ENCODE data around the gene RBAK. TPM values are rescaled to one million over a fixed set of nuclear protein-coding genes. Genes with fewer than 3 reads are reported as not detected.

Gene RBAK
- total RNA-seq, 2 donors from 2014 or later = 7.6 to 7.8 TPM

DNA sequence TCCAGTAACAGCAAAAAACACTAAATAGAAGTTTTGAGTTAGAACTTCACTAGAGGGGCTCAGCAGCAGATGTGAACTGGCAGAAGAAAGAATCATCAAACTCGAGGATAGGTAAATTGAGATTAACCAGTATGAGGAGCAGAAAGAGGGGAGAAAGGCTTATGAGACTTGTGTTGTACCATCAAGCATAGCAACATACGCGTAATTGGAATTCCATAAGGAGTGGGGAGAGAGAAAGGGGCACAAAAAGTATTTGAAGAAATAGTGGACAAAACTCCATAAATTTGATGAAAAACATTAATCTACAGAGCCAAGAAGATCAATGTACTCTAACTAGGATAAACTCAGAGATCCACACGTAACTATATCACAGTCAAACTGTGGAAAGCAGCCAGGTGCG lies 48.3 kb downstream of the RBAK start:
- ATAC-seq (no peak), DNase-seq (no peak)
- 49% methylated on average over 5 of the region's 5 CpGs for WGBS, 2 donors
- intact Hi-C loops (cut with DNase I) = no loop called here
- H3K9me3 ChIP-seq = peaks cover 0 to 29% (median 0%) of the 10 kb centered on the region in 3 donors
- no peak overlapping the region for H3K4me3 ChIP-seq
- no peaks in the 10 kb centered on the region for H3K4me1 ChIP-seq
- H3K27ac ChIP-seq = no peak overlapping the region
- TF ChIP-seq, protein P1, sequence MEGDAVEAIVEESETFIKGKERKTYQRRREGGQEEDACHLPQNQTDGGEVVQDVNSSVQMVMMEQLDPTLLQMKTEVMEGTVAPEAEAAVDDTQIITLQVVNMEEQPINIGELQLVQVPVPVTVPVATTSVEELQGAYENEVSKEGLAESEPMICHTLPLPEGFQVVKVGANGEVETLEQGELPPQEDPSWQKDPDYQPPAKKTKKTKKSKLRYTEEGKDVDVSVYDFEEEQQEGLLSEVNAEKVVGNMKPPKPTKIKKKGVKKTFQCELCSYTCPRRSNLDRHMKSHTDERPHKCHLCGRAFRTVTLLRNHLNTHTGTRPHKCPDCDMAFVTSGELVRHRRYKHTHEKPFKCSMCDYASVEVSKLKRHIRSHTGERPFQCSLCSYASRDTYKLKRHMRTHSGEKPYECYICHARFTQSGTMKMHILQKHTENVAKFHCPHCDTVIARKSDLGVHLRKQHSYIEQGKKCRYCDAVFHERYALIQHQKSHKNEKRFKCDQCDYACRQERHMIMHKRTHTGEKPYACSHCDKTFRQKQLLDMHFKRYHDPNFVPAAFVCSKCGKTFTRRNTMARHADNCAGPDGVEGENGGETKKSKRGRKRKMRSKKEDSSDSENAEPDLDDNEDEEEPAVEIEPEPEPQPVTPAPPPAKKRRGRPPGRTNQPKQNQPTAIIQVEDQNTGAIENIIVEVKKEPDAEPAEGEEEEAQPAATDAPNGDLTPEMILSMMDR (IDR thresholded peaks at IDR 0.05) = no peak
- no peak for TF ChIP-seq POLR2A (IDR thresholded peaks at IDR 0.05)
- no peaks in the 10 kb centered on the region for H3K27me3 ChIP-seq
- H3K36me3 ChIP-seq (replicated peaks in 1 of 2; ENCODE audit: insufficient read depth in 1 of 2, low read depth in 2 of 2) = no peaks in the 10 kb centered on the region

DNA sequence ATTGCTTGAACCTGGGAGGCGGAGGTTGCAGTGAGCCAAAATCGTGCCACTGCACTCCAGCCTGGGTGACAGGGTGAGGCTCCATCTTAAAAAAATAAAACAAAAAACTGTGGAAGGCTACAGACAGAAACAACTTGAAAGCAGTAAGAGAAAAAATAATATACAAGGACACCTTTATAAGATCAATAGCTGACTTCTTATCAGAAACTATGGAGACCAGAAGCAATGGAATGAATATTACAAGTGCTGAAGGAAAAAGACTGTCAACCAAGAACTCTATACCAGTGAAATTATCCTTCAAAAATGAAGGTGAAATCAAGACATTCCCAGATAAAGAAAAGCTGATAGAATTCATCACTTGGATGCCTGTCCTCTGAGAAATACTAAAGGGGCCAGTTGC lies 49.0 kb downstream of the RBAK start:
- TF ChIP-seq, protein P1 (IDR thresholded peaks at IDR 0.05) = no peak
- no peak for TF ChIP-seq POLR2A (IDR thresholded peaks at IDR 0.05)
- ATAC-seq (no peak), DNase-seq (no peak)
- Histone ChIP-seq H3K27ac (no peak overlapping the region), H3K4me1 (no peaks in the 10 kb centered on the region), H3K4me3 (no peak overlapping the region), H3K9me3 (peaks cover 0 to 30% (median 0%) of the 10 kb centered on the region in 3 donors), H3K27me3 (no peaks in the 10 kb centered on the region), H3K36me3 (replicated peaks in 1 of 2; ENCODE audit: insufficient read depth in 1 of 2, low read depth in 2 of 2) (no peaks in the 10 kb centered on the region)
- intact Hi-C loops (cut with DNase I) = no loop called here
- 51 to 68% methylated on average over 2 of the region's 2 CpGs for WGBS, 2 donors

DNA sequence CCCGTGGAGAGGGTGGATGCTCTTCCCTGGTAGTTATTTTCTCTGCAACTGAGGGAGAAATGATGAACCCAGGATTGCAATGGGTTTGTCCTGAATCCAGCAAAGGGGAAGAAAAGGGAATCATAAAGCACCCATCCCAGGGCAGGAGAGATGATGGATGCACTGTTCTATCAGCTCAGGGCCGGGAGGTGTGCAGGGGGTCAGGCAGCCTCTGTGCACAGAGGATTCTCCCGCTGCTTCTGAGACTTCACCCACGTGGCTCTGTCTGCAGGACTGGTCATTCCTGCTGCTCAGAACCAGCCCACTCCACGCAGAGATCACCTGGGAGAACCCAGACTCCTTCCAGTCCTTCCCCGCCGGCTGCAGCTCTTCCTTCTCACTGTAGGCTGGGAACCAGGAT lies 70.7 kb downstream of the RBAK start:
- intact Hi-C loops (cut with DNase I) = no loop called here

DNA sequence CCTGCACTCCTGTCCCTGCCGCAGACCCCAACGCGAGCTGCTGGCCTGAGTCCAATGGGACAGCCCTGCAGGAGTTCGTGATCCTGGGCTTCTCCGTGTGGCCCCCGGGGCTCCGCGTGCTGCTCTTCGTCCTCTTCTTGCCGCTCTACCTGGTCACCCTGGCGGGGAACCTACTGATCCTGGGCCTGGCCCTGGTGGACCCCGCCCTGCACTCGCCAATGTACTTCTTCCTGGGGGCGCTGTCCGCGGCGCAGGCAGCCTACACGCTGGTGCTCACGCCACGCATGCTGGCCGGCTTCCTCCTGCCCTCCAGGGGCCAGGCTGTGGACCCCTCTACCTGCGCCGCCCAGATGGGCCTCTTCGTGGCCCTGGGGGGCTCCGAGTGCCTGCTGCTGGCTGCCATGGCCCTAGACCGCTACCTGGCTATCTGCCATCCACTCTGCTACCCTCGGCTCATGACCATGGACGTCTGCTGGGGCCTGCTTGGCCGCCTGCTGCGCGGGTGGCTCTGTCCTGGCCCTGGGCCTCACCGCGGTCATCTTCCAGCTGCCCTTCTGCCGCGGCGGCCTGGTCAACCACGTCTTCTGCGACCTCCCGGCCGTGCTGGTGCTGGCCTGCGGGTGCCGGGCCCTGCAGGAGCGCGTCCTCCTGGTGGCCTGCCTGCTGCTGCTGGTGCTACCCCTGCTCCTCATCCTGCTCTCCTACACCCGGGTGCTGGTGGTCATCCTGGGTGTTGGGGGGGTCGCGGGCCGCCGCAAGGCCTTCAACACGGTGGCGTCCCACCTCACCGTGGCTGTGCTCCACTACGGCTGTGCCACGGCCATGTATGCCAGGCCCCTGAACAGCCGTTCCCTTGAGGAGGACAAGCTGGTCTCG lies 71.7 kb downstream of the RBAK start:
- H3K4me1 ChIP-seq = no peaks in the 10 kb centered on the region
- ATAC-seq (no peak), DNase-seq (no peak)
- 84 to 86% methylated on average over 28 to 42 of the region's 56 CpGs for WGBS, 2 donors
- intact Hi-C loops (cut with DNase I) = no loop called here
- H3K27me3 ChIP-seq = no peaks in the 10 kb centered on the region
- H3K36me3 ChIP-seq (replicated peaks in 1 of 2; ENCODE audit: insufficient read depth in 1 of 2, low read depth in 2 of 2) = no peaks in the 10 kb centered on the region
- TF ChIP-seq POLR2A (IDR thresholded peaks at IDR 0.05) = no peak
- TF ChIP-seq, protein P1 (IDR thresholded peaks at IDR 0.05) = no peak
- no peak overlapping the region for H3K4me3 ChIP-seq
- no peak overlapping the region for H3K27ac ChIP-seq
- no peaks in the 10 kb centered on the region for H3K9me3 ChIP-seq

More for the DNA sequence above, 70.7 kb downstream of the RBAK start:
- Histone ChIP-seq H3K36me3 (replicated peaks in 1 of 2; ENCODE audit: insufficient read depth in 1 of 2, low read depth in 2 of 2) (no peaks in the 10 kb centered on the region), H3K9me3 (no peaks in the 10 kb centered on the region), H3K27ac (no peak overlapping the region), H3K27me3 (no peaks in the 10 kb centered on the region), H3K4me1 (no peaks in the 10 kb centered on the region), H3K4me3 (no peak overlapping the region)
- TF ChIP-seq POLR2A (IDR thresholded peaks at IDR 0.05) = no peak
- DNase-seq = no peak
- 43 to 67% methylated on average over 6 to 7 of the region's 7 CpGs for WGBS, 2 donors
- ATAC-seq = no peak

Small RNA genes within 50 kb of the gene (small RNA-seq; reads per million reads assigned to genes)
- not detected for gene AC092032.1

Other genes with a start within 250 kb of the RBAK start
- gene PAPOLB, start 183.8 kb upstream of the RBAK start, total RNA-seq = under 1 TPM in 1 of 2 donors, not detected in 1; under 0.01 TPM
- gene RADIL, start 162.1 kb upstream of the RBAK start, total RNA-seq = 10 to 100 TPM in 1 of 2 donors, 1 to 10 TPM in 1; 2.1 to 29.0 TPM
- gene MMD2, start 86.7 kb upstream of the RBAK start, total RNA-seq = not detected
- gene WIPI2, start 144.4 kb downstream of the RBAK start, total RNA-seq = 10 to 100 TPM; 26.5 to 45.5 TPM
- 10 to 100 TPM; 13.2 to 24.4 TPM for gene SLC29A4, start 237.1 kb downstream of the RBAK start, total RNA-seq